GM11168 (cell line): ENCODE data around the gene ATP6V1G3.
"Not testable (repeated sequence)": the region's sequence is repeated elsewhere in the genome, so short reads cannot be mapped to it uniquely, and the experiment has no call there.

Experiments used
- in situ Hi-C: fragments of 300-500 bp; cut with MboI; formaldehyde crosslinking; loops from one replicate; pipeline ENCODE4 v1.12.0; 2022; ENCODE audit warnings: low sequenced_read_pairs; ENCODE audit not compliant: unreplicated experiment

Gene ATP6V1G3

GRCh38 chr1:198543670-198544260 is 3.3 kb upstream of the ATP6V1G3 start:
- in situ Hi-C loops, result no loop called here

GRCh38 chr1:198542632-198543031 is 2.2 kb upstream of the ATP6V1G3 start:
- in situ Hi-C loops, result no loop called here

GRCh38 chr1:198541737-198542136 is 1.3 kb upstream of the ATP6V1G3 start:
- in situ Hi-C loops, result no loop called here

GRCh38 chr1:198538579-198539364 is 1.7 kb downstream of the ATP6V1G3 start:
- in situ Hi-C loops, result no loop called here

- in situ Hi-C loops, result no loop called here
Measured at GRCh38 chr1:198535631-198536030, 4.8 kb downstream of the ATP6V1G3 start.

GRCh38 chr1:198534548-198535418 is 5.7 kb downstream of the ATP6V1G3 start:
- in situ Hi-C loops, result no loop called here

GRCh38 chr1:198531891-198532290 is 8.6 kb downstream of the ATP6V1G3 start:
- in situ Hi-C loops, result no loop called here

GRCh38 chr1:198530953-198531352 is 9.5 kb downstream of the ATP6V1G3 start:
- in situ Hi-C loops, result no loop called here

- in situ Hi-C loops, result no loop called here
Measured at GRCh38 chr1:198529414-198529813, 11.1 kb downstream of the ATP6V1G3 start.

- in situ Hi-C loops, result no loop called here
Measured at GRCh38 chr1:198528364-198528763, 12.1 kb downstream of the ATP6V1G3 start.

GRCh38 chr1:198524556-198524955 is 15.9 kb downstream of the ATP6V1G3 start:
- in situ Hi-C loops, result no loop called here

- in situ Hi-C loops, result not testable (repeated sequence)
Measured at GRCh38 chr1:198524127-198524526, 16.4 kb downstream of the ATP6V1G3 start.

GRCh38 chr1:198523182-198523950 is 17.1 kb downstream of the ATP6V1G3 start:
- in situ Hi-C loops, result no loop called here

- in situ Hi-C loops, result no loop called here
Measured at GRCh38 chr1:198520524-198521254, 19.8 kb downstream of the ATP6V1G3 start.

GRCh38 chr1:198519639-198520501 is 20.6 kb downstream of the ATP6V1G3 start:
- in situ Hi-C loops, result no loop called here

GRCh38 chr1:198517623-198518199 is 22.8 kb downstream of the ATP6V1G3 start:
- in situ Hi-C loops, result no loop called here

- in situ Hi-C loops, result no loop called here
Measured at GRCh38 chr1:198500096-198500495, 40.4 kb downstream of the ATP6V1G3 start.

GRCh38 chr1:198499588-198499987 is 40.9 kb downstream of the ATP6V1G3 start:
- in situ Hi-C loops, result no loop called here
